ENCODE measurements around the gene PTPRG.

DNA sequence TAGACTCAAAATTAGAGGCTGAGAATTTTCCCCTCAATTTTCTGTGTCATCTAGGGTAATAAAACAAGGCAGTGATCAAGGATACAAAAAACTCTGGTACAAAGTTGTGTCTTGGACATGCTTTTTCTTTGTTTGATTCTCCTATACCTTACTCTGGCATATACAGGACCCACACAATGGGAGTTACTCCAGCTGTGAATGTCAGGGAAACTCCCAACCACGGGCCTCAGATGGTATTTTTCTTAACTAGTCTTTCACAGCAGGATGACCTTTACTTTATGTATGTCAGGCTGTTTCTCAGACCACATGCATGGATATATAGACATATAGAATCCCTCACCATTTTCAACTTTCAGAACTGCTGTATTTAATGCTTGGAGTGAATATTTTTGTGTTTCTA lies 770.6 kb downstream of the PTPRG start:
- TF ChIP-seq, protein P1, sequence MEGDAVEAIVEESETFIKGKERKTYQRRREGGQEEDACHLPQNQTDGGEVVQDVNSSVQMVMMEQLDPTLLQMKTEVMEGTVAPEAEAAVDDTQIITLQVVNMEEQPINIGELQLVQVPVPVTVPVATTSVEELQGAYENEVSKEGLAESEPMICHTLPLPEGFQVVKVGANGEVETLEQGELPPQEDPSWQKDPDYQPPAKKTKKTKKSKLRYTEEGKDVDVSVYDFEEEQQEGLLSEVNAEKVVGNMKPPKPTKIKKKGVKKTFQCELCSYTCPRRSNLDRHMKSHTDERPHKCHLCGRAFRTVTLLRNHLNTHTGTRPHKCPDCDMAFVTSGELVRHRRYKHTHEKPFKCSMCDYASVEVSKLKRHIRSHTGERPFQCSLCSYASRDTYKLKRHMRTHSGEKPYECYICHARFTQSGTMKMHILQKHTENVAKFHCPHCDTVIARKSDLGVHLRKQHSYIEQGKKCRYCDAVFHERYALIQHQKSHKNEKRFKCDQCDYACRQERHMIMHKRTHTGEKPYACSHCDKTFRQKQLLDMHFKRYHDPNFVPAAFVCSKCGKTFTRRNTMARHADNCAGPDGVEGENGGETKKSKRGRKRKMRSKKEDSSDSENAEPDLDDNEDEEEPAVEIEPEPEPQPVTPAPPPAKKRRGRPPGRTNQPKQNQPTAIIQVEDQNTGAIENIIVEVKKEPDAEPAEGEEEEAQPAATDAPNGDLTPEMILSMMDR (conservative IDR thresholded peaks at IDR 0.05) = no peak
- no peak for TF ChIP-seq ZFX (IDR thresholded peaks at IDR 0.05)
